NCI-H2196 treated with DMSO at 0.1 percent for 48 hours (cell line): ENCODE results near the gene DYNLT4.
"Not testable (repeated sequence)": the region's sequence is repeated elsewhere in the genome, so short reads cannot be mapped to it uniquely, and the experiment has no call there.

ENCODE experiments used
- DNase-seq: peaks from one replicate; lab custom pipeline; 2025; ENCODE audit not compliant: unreplicated experiment; lab: John Stamatoyannopoulos, UW

Gene DYNLT4

GRCh38 chr1:44766421-44766820, 40.7 kb downstream of the DYNLT4 start:
- not testable (repeated sequence) for DNase-seq

GRCh38 chr1:44760876-44761275, 46.3 kb downstream of the DYNLT4 start:
- DNase-seq = no peak

- no peak for DNase-seq
Observed at GRCh38 chr1:44759077-44759476, 48.1 kb downstream of the DYNLT4 start.

GRCh38 chr1:44757420-44757819, 49.7 kb downstream of the DYNLT4 start:
- DNase-seq = no peak
